A549 (cell line): ENCODE results near the gene MGAT5. TPM values are rescaled to one million over a fixed set of nuclear protein-coding genes. Genes with fewer than 3 reads are reported as not detected.
"Not testable (repeated sequence)": the region's sequence is repeated elsewhere in the genome, so short reads cannot be mapped to it uniquely, and the experiment has no call there.

ENCODE experiments used
- ATAC-seq, 2 experiments: fragments of 200-7000 bp in 1 of 2; fragments of >200 bp in 1 of 2; cut with Nextera tagmentation in 1 of 2; cut with Tn5 transposase in 1 of 2; 3 replicates each; pipeline versions ENCODE4 v1.8.0 to v1.9.1; 2018 to 2020; ENCODE audit warnings: mild to moderate bottlenecking in 1 of 2, moderate library complexity in 1 of 2
- CTCF ChIA-PET: fragments of 300-600 bp; sonication (Branson Sonifier 250); formaldehyde crosslinking; extraction: SDS; loops from one replicate; lab custom pipeline; 2021; ENCODE audit warnings: antibody characterized with exemption, inconsistent platforms; lab: Yijun Ruan, JAX
- POLR2A ChIA-PET: fragments of 350-600 bp; formaldehyde crosslinking; extraction: SDS; loops from one replicate; lab custom pipeline; 2021; ENCODE audit warnings: antibody characterized with exemption, inconsistent platforms; lab: Yijun Ruan, JAX
- DNase-seq, 2 experiments: peaks; one replicate each; pipeline versions ENCODE4 v3.0.0 to v3.0.0-alpha.2; 2011 to 2016; ENCODE audit warnings: low read depth in 1 of 2, low spot score in 1 of 2
- FAIRE-seq: peaks from 2 replicates; lab custom pipeline; 2011; peaks lifted over from hg19 to GRCh38; lab: Jason Lieb, UNC
- H3K27ac ChIP-seq, 2 experiments: fragments of >200 bp; sonication (Bioruptor Twin); formaldehyde crosslinking; 3 replicates each; pipeline ENCODE4 v1.5.1; 2016 to 2017
- H3K4me1 ChIP-seq: fragments of >200 bp; sonication (Bioruptor Twin); formaldehyde crosslinking; 3 replicates; pipeline ENCODE4 v1.6.1; 2016
- H3K4me2 ChIP-seq: fragments of >200 bp; sonication (Bioruptor Twin); formaldehyde crosslinking; 3 replicates; pipeline ENCODE4 v1.6.1; 2016
- H3K4me3 ChIP-seq: fragments of >200 bp; sonication (Bioruptor Twin); formaldehyde crosslinking; 3 replicates; pipeline ENCODE4 v1.5.1; 2016
- H3K9me3 ChIP-seq: fragments of >200 bp; sonication (Bioruptor Twin); formaldehyde crosslinking; 3 replicates; pipeline ENCODE4 v1.6.1; 2016
- BCL3 ChIP-seq: fragments of >200 bp; sonication (Bioruptor Twin); formaldehyde crosslinking; IDR thresholded peaks from 3 replicates; pipeline ENCODE4 v1.6.1; 2016
- CBX2 ChIP-seq: fragments of 200-600 bp; sonication (generic); IDR thresholded peaks from 2 replicates; pipeline ENCODE4 v1.6.1; 2016; ENCODE audit warnings: low read depth, mild to moderate bottlenecking, borderline replicate concordance
- EHF ChIP-seq: fragments of 250-450 bp; sonication (Bioruptor Pico); IDR thresholded peaks from 2 replicates; pipeline ENCODE4 v1.5.0; 2020; ENCODE audit warnings: mild to moderate bottlenecking
- EP300 ChIP-seq, 2 experiments: fragments of >200 bp; sonication (Bioruptor Twin); formaldehyde crosslinking; IDR thresholded peaks; 2 replicates in 1 of 2; 3 replicates in 1 of 2; pipeline ENCODE4 v1.6.1; 2016 to 2017
- FOXS1 ChIP-seq: fragments of 250-450 bp; sonication (Bioruptor Pico); IDR thresholded peaks from 2 replicates; pipeline ENCODE4 v1.5.0; 2020; ENCODE audit warnings: mild to moderate bottlenecking, moderate library complexity
- GATA3 ChIP-seq: IDR thresholded peaks from 2 replicates; pipeline ENCODE4 v1.6.1; 2012; ENCODE audit warnings: borderline replicate concordance
- HEYL ChIP-seq: fragments of 250-450 bp; sonication (Bioruptor Pico); IDR thresholded peaks from 2 replicates; pipeline ENCODE4 v1.8.0; 2021; ENCODE audit warnings: mild to moderate bottlenecking, moderate library complexity
- HOXB5 ChIP-seq: fragments of 250-450 bp; sonication (Bioruptor Pico); IDR thresholded peaks from 2 replicates; pipeline ENCODE4 v1.5.0; 2020; ENCODE audit warnings: mild to moderate bottlenecking, moderate library complexity
- KDM5A ChIP-seq: fragments of 200-600 bp; sonication (generic); IDR thresholded peaks from 2 replicates; pipeline ENCODE4 v1.6.1; 2016; ENCODE audit warnings: antibody characterized with exemption, mild to moderate bottlenecking
- NFE2L2 ChIP-seq: fragments of 150-350 bp; conservative IDR thresholded peaks from 2 replicates; pipeline ENCODE4 v1.6.1; 2014; ENCODE audit warnings: low read length
- NPAS2 ChIP-seq: fragments of 250-450 bp; sonication (Bioruptor Pico); IDR thresholded peaks from 2 replicates; pipeline ENCODE4 v1.8.0; 2022; ENCODE audit warnings: mild to moderate bottlenecking, moderate library complexity, borderline replicate concordance
- POLR2A ChIP-seq: IDR thresholded peaks from 2 replicates; pipeline ENCODE4 v1.6.1; 2012; ENCODE audit warnings: mild to moderate bottlenecking, low read length
- SMC3 ChIP-seq: fragments of >200 bp; sonication (Bioruptor Twin); formaldehyde crosslinking; IDR thresholded peaks from 3 replicates; pipeline ENCODE4 v1.6.1; 2018; ENCODE audit warnings: inconsistent platforms
- TFCP2L1 ChIP-seq: fragments of 250-450 bp; sonication (Bioruptor Pico); IDR thresholded peaks from 2 replicates; pipeline ENCODE4 v1.5.0; 2021; ENCODE audit warnings: mild to moderate bottlenecking
- ZNF302 ChIP-seq: fragments of 250-450 bp; sonication (Bioruptor Pico); IDR thresholded peaks from 2 replicates; pipeline ENCODE4 v1.9.0; 2021; ENCODE audit warnings: inconsistent platforms, mild to moderate bottlenecking, moderate library complexity
- WGBS: methylation state at CpG from one replicate; pipeline ENCODE4 v1.1.6; 2017; ENCODE audit errors: missing lambda C conversion rate; 5-methylcytosine and 5-hydroxymethylcytosine counted together
- polyA plus RNA-seq, 4 experiments: library from polyadenylated mRNA; depleted of rRNA in 3 of 4; stranded (reverse); fragments of >200 nt; fragmentation: RNase III in 1 of 4; extraction: RNeasy Plus Mini Kit Qiagen cat#74134 plus additional on column Dnase treatment in 1 of 4; gene quantifications; 2 replicates in 3 of 4; 3 replicates in 1 of 4; pipeline ENCODE4 v1.2.3, GENCODE V29; 2011 to 2017
- TF ChIP-seq, protein P1 (sequence below): IDR thresholded peaks from 2 replicates; pipeline ENCODE4 v1.6.1; 2012
- TF ChIP-seq, protein P2 (sequence below): fragments of 450-650 bp; IDR thresholded peaks from 2 replicates; pipeline ENCODE4 v1.6.1; 2014; ENCODE audit warnings: antibody characterized with exemption
- TF ChIP-seq, protein P3 (sequence below): fragments of >200 bp; sonication (Bioruptor Twin); formaldehyde crosslinking; IDR thresholded peaks from 3 replicates; pipeline ENCODE4 v1.5.1; 2016

Gene MGAT5
- polyA plus RNA-seq, 2 of the 4 experiments (the other 2 are of a cell fraction), result 13.2 to 17.1 TPM

GRCh38 chr2:134469516-134470115 lies 215.7 kb downstream of the MGAT5 start (continued):
- TF ChIP-seq, protein P1, sequence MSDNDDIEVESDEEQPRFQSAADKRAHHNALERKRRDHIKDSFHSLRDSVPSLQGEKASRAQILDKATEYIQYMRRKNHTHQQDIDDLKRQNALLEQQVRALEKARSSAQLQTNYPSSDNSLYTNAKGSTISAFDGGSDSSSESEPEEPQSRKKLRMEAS, result no peak
- TF ChIP-seq EHF (CRISPR knock-in tag), result no peak
- no peak for TF ChIP-seq CBX2
- TF ChIP-seq TFCP2L1 (CRISPR knock-in tag), result no peak

DNA sequence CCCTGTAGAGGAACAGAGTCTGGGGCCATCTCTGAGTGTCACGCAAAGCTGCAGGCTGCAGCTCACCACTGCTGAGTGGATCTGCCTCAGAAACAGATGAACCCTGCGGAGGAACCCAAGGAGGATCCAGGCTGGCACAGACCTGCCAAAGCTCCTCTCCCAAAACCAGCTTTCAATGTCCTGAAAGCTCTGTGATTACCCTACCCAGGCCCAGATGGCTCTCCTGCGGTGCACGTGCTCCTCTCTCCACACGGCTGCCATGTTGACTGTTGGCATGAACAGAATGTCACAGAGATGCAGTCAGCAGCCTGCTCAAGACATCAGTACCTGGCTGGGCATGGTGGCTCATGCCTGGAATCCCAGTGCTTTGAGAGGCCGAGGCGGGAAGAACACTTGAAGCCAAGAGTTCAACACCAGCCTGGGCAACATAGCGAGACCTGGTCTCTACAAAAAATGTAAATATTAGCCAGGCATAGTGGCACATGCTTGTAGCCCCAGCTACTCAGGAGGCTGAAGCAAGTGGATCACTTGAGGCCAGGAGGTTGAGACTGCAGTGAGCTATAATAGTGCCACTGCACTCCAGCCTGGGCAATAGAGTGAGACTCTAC lies 216.8 kb downstream of the MGAT5 start:
- TF ChIP-seq, protein P2, sequence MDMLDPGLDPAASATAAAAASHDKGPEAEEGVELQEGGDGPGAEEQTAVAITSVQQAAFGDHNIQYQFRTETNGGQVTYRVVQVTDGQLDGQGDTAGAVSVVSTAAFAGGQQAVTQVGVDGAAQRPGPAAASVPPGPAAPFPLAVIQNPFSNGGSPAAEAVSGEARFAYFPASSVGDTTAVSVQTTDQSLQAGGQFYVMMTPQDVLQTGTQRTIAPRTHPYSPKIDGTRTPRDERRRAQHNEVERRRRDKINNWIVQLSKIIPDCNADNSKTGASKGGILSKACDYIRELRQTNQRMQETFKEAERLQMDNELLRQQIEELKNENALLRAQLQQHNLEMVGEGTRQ, result no peak
- TF ChIP-seq GATA3, result no peak
- no peak for TF ChIP-seq EP300 (IDR thresholded peaks at IDR 0.05)
- no peak for TF ChIP-seq KDM5A
- no peak for TF ChIP-seq HOXB5 (CRISPR knock-in tag)
- no peak for TF ChIP-seq FOXS1 (CRISPR knock-in tag)
- no peak for TF ChIP-seq NPAS2 (CRISPR knock-in tag)
- no peak for TF ChIP-seq POLR2A
- TF ChIP-seq NFE2L2, result no peak
- TF ChIP-seq, all 56 proteins: peak for 0
- 91% methylated on average over 6 of the region's 8 CpGs for WGBS
- ChIA-PET POLR2A (no interaction called here), CTCF (interaction anchor here (0.6 to 2.4 kb wide), 4 partner anchors 10 to 428 kb away, joined by 3 to 10 read pairs (median 3); no protein-coding TSS in a partner anchor)
- H3K27ac ChIP-seq, result no peak overlapping the region
- no peaks in the 10 kb centered on the region for H3K4me1 ChIP-seq
- H3K9me3 ChIP-seq, result no peaks in the 10 kb centered on the region
- ATAC-seq, result no peak
- FAIRE-seq, result no peak
- no peak for DNase-seq
- no peak overlapping the region for H3K4me3 ChIP-seq
- no peak overlapping the region for H3K4me2 ChIP-seq

- H3K4me3 ChIP-seq, H3K4me2 ChIP-seq, DNase-seq, H3K9me3 ChIP-seq, POLR2A ChIA-PET, ATAC-seq, H3K27ac ChIP-seq, CTCF ChIA-PET, H3K4me1 ChIP-seq, FAIRE-seq: not testable (repeated sequence)
- 31% methylated on average over 8 of the region's 8 CpGs for WGBS
Measured at GRCh38 chr2:134476982-134477381, 223.1 kb downstream of the MGAT5 start.

DNA sequence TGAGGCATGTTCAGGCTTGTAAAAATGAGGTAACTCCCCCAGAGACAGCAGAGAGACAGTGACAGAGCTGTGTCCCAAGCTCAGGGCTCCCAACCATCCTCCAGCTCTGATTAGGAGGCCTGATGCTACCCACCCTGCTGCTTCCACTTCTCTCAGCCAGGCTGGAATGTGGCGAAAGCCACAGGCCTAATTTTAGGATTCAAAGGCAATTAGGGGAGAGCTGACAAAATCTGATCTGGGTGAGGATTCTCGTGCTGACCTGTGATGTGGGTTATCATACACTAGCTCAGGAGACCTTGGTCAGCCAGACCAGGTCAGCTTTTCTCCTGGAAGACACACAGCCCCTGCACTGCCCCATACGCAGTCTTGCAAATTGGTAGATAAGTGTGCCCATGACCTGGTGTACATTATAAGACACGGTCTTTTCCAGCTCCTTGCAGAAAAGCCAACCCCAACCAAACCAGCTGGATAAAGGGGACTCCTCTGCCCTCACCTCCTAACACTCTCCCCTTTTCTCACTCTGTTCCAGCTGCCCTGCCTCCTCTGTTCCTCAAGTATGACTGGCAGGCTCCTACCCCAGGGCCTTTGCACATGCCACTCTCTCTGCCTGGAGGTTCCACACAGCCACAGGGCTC lies 225.9 kb downstream of the MGAT5 start:
- TF ChIP-seq FOXS1 (CRISPR knock-in tag), result no peak
- TF ChIP-seq EP300 (IDR thresholded peaks at IDR 0.05), result no peak
- TF ChIP-seq ZNF302, result no peak
- TF ChIP-seq HEYL (CRISPR knock-in tag), result no peak
- no peak for TF ChIP-seq SMC3
- Histone ChIP-seq H3K4me3 (no peak overlapping the region), H3K27ac (no peak overlapping the region), H3K4me1 (no peaks in the 10 kb centered on the region), H3K4me2 (no peak overlapping the region), H3K9me3 (no peaks in the 10 kb centered on the region)
- DNase-seq (no peak), FAIRE-seq (no peak), ATAC-seq (no peak)
- 48% methylated on average over 4 of the region's 4 CpGs for WGBS
- ChIA-PET CTCF (interaction anchor here (1.8 kb wide), 1 partner anchor 19 kb away, joined by 6 read pairs; no protein-coding TSS in a partner anchor), POLR2A (no interaction called here)

GRCh38 chr2:134482131-134482723 lies 228.4 kb downstream of the MGAT5 start:
- no peak for DNase-seq
- no peak overlapping the region for H3K4me2 ChIP-seq
- no peak overlapping the region for H3K4me3 ChIP-seq
- no peaks in the 10 kb centered on the region for H3K4me1 ChIP-seq
- CTCF ChIA-PET, result interaction anchor here (1.2 kb wide), 1 partner anchor 22 kb away, joined by 4 read pairs; no protein-coding TSS in a partner anchor
- no peak for ATAC-seq
- no peak for FAIRE-seq
- 36% methylated on average over 6 of the region's 6 CpGs for WGBS
- H3K9me3 ChIP-seq, result no peaks in the 10 kb centered on the region
- TF ChIP-seq BCL3 (no peak), EHF (CRISPR knock-in tag) (no peak)
- TF ChIP-seq, protein P3, sequence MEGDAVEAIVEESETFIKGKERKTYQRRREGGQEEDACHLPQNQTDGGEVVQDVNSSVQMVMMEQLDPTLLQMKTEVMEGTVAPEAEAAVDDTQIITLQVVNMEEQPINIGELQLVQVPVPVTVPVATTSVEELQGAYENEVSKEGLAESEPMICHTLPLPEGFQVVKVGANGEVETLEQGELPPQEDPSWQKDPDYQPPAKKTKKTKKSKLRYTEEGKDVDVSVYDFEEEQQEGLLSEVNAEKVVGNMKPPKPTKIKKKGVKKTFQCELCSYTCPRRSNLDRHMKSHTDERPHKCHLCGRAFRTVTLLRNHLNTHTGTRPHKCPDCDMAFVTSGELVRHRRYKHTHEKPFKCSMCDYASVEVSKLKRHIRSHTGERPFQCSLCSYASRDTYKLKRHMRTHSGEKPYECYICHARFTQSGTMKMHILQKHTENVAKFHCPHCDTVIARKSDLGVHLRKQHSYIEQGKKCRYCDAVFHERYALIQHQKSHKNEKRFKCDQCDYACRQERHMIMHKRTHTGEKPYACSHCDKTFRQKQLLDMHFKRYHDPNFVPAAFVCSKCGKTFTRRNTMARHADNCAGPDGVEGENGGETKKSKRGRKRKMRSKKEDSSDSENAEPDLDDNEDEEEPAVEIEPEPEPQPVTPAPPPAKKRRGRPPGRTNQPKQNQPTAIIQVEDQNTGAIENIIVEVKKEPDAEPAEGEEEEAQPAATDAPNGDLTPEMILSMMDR, result no peak
- TF ChIP-seq, all 56 proteins: peak for 0
- H3K27ac ChIP-seq, result no peak overlapping the region
- POLR2A ChIA-PET, result no interaction called here
